Karpas-422 (cell line): ENCODE data around the gene PER1. TPM values are rescaled to one million over a fixed set of nuclear protein-coding genes. Genes with fewer than 3 reads are reported as not detected.
A peak's percentile ranks its signal among the peaks of the same experiment; 100 is the strongest.

Experiments
- DNase-seq: peaks from one replicate; pipeline ENCODE4 v3.0.0-alpha.2; 2015
- H2AFZ ChIP-seq: fragments of 200-600 bp; sonication (generic); 2 replicates; pipeline ENCODE4 v1.6.1; 2014; ENCODE audit warnings: antibody characterized with exemption, low read length, mixed read lengths
- H3K27ac ChIP-seq: fragments of 200-600 bp; sonication (generic); 2 replicates; pipeline ENCODE4 v1.5.1; 2014; ENCODE audit warnings: mild to moderate bottlenecking, low read length, moderate library complexity
- H3K27me3 ChIP-seq: fragments of 200-600 bp; sonication (generic); 2 replicates; pipeline ENCODE4 v1.6.1; 2014; ENCODE audit warnings: low read length, mixed read lengths
- H3K36me3 ChIP-seq: fragments of 200-600 bp; sonication (generic); 2 replicates; pipeline ENCODE4 v1.6.1; 2014; ENCODE audit warnings: low read length, mixed read lengths; ENCODE audit not compliant: insufficient read depth
- H3K4me1 ChIP-seq: fragments of 200-600 bp; sonication (generic); 2 replicates; pipeline ENCODE4 v1.6.1; 2014; ENCODE audit warnings: mild to moderate bottlenecking, low read length, mixed read lengths
- H3K4me2 ChIP-seq: fragments of 200-600 bp; sonication (generic); 2 replicates; pipeline ENCODE4 v1.6.1; 2014; ENCODE audit warnings: low read length, low read depth, mild to moderate bottlenecking; ENCODE audit not compliant: poor library complexity, severe bottlenecking
- H3K4me3 ChIP-seq: fragments of 200-600 bp; sonication (generic); 2 replicates; pipeline ENCODE4 v1.5.1; 2014; ENCODE audit warnings: mild to moderate bottlenecking, antibody characterized with exemption, low read length, mixed read lengths
- H3K79me2 ChIP-seq: fragments of 200-600 bp; sonication (generic); 2 replicates; pipeline ENCODE4 v1.6.1; 2014; ENCODE audit warnings: mild to moderate bottlenecking, low read length, mixed read lengths
- H3K9ac ChIP-seq: fragments of 200-600 bp; sonication (generic); 2 replicates; pipeline ENCODE4 v1.6.0; 2014; ENCODE audit warnings: low read length
- H3K9me2 ChIP-seq: fragments of 200-600 bp; sonication (generic), shearing (Covaris generic); replicated peaks from 2 replicates; pipeline ENCODE4 v1.6.0; 2014; ENCODE audit warnings: mild to moderate bottlenecking, low read length, moderate library complexity; ENCODE audit not compliant: insufficient read depth
- H3K9me3 ChIP-seq: fragments of 300-700, 200-600 bp; sonication (generic); 2 replicates; pipeline ENCODE4 v1.6.1; 2014; ENCODE audit warnings: low read length, mixed read lengths
- H4K20me1 ChIP-seq: fragments of 200-600 bp; sonication (generic); 2 replicates; pipeline ENCODE4 v1.6.1; 2014; ENCODE audit warnings: mild to moderate bottlenecking, antibody characterized with exemption, low read length, low read depth; ENCODE audit not compliant: insufficient read depth
- total RNA-seq: library from RNA; depleted of rRNA; stranded (reverse); fragments of >200 nt; shearing (Covaris generic); gene quantifications from 2 replicates; pipeline ENCODE4 v1.2.3, GENCODE V29; 2014; ENCODE audit warnings: low replicate concordance

Gene PER1
- total RNA-seq, 1 experiment from 2014 or later = 24.0 TPM

GRCh38 chr17:8122924-8123694 lies 29.1 kb downstream of the PER1 start:
- H4K20me1 ChIP-seq = no peaks in the 10 kb centered on the region
- peak; percentile 57 for DNase-seq
- H3K4me1 ChIP-seq = peaks cover 76% of the 10 kb centered on the region
- peak overlapping the region; percentile 92 for H3K4me3 ChIP-seq
- peak overlapping the region; percentile 63; the same call in 1 of the 2 replicates for H2AFZ ChIP-seq
- H3K27me3 ChIP-seq = no peaks in the 10 kb centered on the region
- H3K9me2 ChIP-seq = no peaks in the 10 kb centered on the region
- H3K4me2 ChIP-seq = peak overlapping the region; percentile 100
- H3K36me3 ChIP-seq = no peaks in the 10 kb centered on the region
- H3K9ac ChIP-seq = peak overlapping the region; percentile 91
- H3K79me2 ChIP-seq = no peaks in the 10 kb centered on the region
- no peaks in the 10 kb centered on the region for H3K9me3 ChIP-seq
- H3K27ac ChIP-seq = no peak overlapping the region

- H3K4me2 ChIP-seq = peak overlapping the region; percentile 100
- H3K79me2 ChIP-seq = no peaks in the 10 kb centered on the region
- H3K27ac ChIP-seq = no peak overlapping the region
- H3K4me1 ChIP-seq = peaks cover 82% of the 10 kb centered on the region
- H3K27me3 ChIP-seq = no peaks in the 10 kb centered on the region
- no peaks in the 10 kb centered on the region for H3K9me3 ChIP-seq
- no peaks in the 10 kb centered on the region for H3K9me2 ChIP-seq
- DNase-seq = no peak
- peak overlapping the region; percentile 62 for H3K9ac ChIP-seq
- H3K4me3 ChIP-seq = peak overlapping the region; percentile 92
- peak overlapping the region; percentile 69; the same call in 1 of the 2 replicates for H2AFZ ChIP-seq
- no peaks in the 10 kb centered on the region for H3K36me3 ChIP-seq
- H4K20me1 ChIP-seq = no peaks in the 10 kb centered on the region
Observed at GRCh38 chr17:8122422-8122923, 29.7 kb downstream of the PER1 start.

GRCh38 chr17:8121681-8122421 lies 30.4 kb downstream of the PER1 start:
- peak overlapping the region; percentile 69; the same call in 1 of the 2 replicates for H2AFZ ChIP-seq

DNA sequence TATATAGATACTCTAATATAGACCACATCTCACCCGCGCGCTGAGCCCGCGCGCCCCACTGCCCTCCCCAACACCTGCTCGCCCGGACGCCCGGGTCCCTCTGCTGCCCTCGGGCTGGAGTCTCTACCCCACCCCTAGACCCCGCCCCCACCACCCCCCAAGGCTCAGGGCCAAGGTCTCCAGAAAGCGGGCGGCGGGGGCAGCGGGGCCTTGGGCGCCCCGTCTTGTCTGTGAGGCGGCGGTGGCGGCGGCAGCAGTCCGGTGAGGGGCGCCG lies 30.9 kb downstream of the PER1 start:
- H3K4me3 ChIP-seq = peak overlapping the region; percentile 92
- no peaks in the 10 kb centered on the region for H3K9me2 ChIP-seq
- no peak for DNase-seq
- H3K4me1 ChIP-seq = peaks cover 75% of the 10 kb centered on the region
- peak overlapping the region; percentile 62 for H3K9ac ChIP-seq
- no peaks in the 10 kb centered on the region for H4K20me1 ChIP-seq
- no peaks in the 10 kb centered on the region for H3K9me3 ChIP-seq
- 0 out of 2 replicates have a peak overlapping the region, but pooled peaks have one; percentile 69 for H2AFZ ChIP-seq
- H3K27ac ChIP-seq = no peak overlapping the region
- H3K4me2 ChIP-seq = peak overlapping the region; percentile 100
- H3K27me3 ChIP-seq = no peaks in the 10 kb centered on the region
- H3K79me2 ChIP-seq = no peaks in the 10 kb centered on the region
- no peaks in the 10 kb centered on the region for H3K36me3 ChIP-seq

More at GRCh38 chr17:8121681-8122421, 30.4 kb downstream of the PER1 start:
- Histone ChIP-seq H3K4me1 (peaks cover 78% of the 10 kb centered on the region), H3K27ac (no peak overlapping the region), H3K9ac (peak overlapping the region; percentile 62), H3K79me2 (no peaks in the 10 kb centered on the region), H4K20me1 (no peaks in the 10 kb centered on the region), H3K36me3 (no peaks in the 10 kb centered on the region), H3K9me3 (no peaks in the 10 kb centered on the region), H3K27me3 (no peaks in the 10 kb centered on the region), H3K4me3 (peak overlapping the region; percentile 92), H3K4me2 (peak overlapping the region; percentile 100), H3K9me2 (no peaks in the 10 kb centered on the region)
- peak; percentile 89 for DNase-seq

DNA sequence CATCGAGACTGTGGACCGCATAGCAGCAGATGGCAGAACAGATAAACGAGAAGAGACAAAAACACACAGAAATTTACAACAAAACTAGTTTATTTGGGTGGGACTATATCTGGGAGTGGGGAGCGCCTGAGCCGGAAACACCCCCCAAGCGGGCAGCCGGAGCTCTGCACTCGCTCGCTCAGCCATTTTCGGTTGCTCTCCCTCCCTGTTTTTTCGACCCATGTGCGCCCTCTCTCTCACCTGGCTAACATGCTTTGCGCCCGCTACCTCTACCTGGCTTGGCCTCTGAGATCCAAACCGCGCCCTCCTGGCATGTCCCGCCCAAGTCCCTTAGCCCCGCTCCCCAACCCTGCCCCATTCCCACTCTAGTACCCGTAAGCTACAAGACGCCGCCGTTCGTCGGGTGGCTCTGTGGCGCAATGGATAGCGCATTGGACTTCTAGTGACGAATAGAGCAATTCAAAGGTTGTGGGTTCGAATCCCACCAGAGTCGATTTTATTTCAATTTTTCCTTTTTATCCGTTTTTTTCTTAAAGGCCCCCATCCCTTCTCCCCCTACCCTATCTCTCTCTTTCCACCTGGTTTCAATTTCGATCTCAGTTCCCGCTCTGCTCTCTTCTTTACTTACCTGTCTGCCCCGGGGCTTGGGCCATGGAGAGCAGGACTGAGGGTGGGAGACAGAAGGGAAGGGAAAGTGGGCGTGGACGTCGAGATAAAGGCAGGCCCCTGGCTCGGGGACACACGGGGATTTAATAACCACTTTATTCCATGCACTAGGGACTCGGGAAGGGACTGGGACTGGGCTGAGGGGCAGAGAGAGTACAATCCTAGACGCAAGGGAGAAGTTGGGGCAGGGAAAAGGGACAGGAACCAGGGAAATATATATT lies 31.4 kb downstream of the PER1 start:
- H3K36me3 ChIP-seq = no peaks in the 10 kb centered on the region
- H2AFZ ChIP-seq = peak overlapping the region; percentile 34; the same call in 1 of the 2 replicates
- H3K27me3 ChIP-seq = no peaks in the 10 kb centered on the region
- peaks cover 70% of the 10 kb centered on the region for H3K4me1 ChIP-seq
- H3K9me3 ChIP-seq = no peaks in the 10 kb centered on the region
- peak; percentile 94 for DNase-seq
- H3K9ac ChIP-seq = peak overlapping the region; percentile 62
- H3K4me3 ChIP-seq = peak overlapping the region; percentile 92
- H4K20me1 ChIP-seq = no peaks in the 10 kb centered on the region
- H3K79me2 ChIP-seq = no peaks in the 10 kb centered on the region
- H3K27ac ChIP-seq = peak overlapping the region; percentile 54
- H3K4me2 ChIP-seq = peak overlapping the region; percentile 100
- no peaks in the 10 kb centered on the region for H3K9me2 ChIP-seq

DNA sequence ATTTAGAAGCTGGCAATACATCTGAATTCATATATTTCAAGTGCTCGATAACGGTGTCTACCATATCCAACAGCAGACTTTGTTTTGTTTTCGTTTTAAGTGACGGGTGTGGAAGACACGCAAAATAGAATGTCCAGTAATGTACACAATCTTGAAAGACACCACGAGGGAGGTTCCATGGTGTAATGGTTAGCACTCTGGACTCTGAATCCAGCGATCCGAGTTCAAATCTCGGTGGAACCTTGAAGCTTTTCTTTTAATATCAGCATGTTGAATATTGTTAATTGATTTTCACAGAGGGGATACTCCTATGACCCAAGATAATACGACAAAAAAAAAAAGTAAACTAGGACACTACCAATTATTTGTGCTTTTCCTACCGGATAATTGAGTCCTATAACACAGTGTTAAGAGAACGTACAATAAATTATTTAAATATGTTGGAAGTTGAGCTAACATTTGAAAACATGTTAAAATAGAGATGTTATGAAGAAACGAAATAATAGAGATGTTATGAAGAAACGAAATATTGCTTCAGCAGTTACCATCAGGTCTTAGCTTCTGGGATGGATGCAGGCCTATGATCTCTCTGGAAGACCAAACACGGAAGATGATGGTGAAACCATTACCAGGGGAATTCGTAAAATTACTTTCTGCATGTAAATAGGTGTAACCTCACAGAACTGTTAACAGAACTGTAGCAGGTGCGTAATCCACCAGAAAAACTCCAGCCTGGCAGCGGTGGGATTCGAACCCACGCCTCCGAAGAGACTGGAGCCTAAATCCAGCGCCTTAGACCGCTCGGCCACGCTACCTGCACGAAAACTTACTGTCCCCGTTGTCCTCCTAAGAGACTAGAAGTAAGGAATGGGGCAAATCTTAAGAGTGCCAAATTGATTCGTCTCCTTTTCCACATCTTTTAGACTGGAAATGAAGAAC lies 32.4 kb downstream of the PER1 start:
- DNase-seq = peak; percentile 96
- Histone ChIP-seq H4K20me1 (no peaks in the 10 kb centered on the region), H3K36me3 (no peaks in the 10 kb centered on the region), H3K9ac (peak overlapping the region; percentile 74), H3K4me2 (peak overlapping the region; percentile 100), H3K27me3 (no peaks in the 10 kb centered on the region), H3K79me2 (no peaks in the 10 kb centered on the region), H3K9me2 (no peaks in the 10 kb centered on the region), H2AFZ (0 out of 2 replicates have a peak overlapping the region, but pooled peaks have one; percentile 34), H3K27ac (peak overlapping the region; percentile 78), H3K4me1 (peaks cover 63% of the 10 kb centered on the region), H3K4me3 (peak overlapping the region; percentile 92), H3K9me3 (no peaks in the 10 kb centered on the region)
